Measurements from ENCODE around the gene LPAR3.

Gene LPAR3

DNA sequence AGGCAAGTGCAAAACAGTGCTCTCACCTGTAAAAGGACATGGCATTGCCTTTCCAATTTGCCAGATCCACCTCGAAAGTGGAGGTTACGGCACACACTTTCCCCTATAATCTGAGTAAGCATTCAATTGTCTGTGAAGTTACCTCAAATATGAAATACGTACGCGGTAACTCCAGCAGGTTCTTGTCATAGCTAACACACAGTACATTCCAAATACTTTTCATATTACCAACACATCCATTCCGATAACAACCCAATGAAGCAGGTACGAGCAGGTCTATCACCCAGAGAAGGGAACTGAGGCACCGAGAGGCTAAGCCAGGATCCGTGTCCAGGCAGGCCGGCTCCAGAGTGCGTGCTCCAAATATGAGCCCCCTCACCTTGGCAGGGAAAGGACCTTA, 46.8 kb upstream of the LPAR3 start:
- ChIA-PET CTCF (interaction anchor here (9.8 kb wide), 1 partner anchor 316 kb away, joined by 206 read pairs; the partner anchor contains the start of gene C1orf52), POLR2A (no interaction called here)
- no peaks in the 10 kb centered on the region for H3K4me1 ChIP-seq (ENCODE audit: control insufficient read depth, insufficient read depth, low read length)
- peaks cover 0 to 3% of the 10 kb centered on the region in 2 experiments; a peak in 1 of 3 replicates for H3K36me3 ChIP-seq (ENCODE audit: control insufficient read depth in 2 of 2, insufficient read depth in 1 of 2, low read length in 2 of 2)
- H3K9me3 ChIP-seq (ENCODE audit: control insufficient read depth, insufficient read depth, low read depth, low read length): no peaks in the 10 kb centered on the region
- no peak overlapping the region for H3K4me3 ChIP-seq (ENCODE audit: low read depth, low read length)
- H3K27ac ChIP-seq (ENCODE audit: extremely low read depth, low read depth, low read length): no peak overlapping the region
- TF ChIP-seq PRDM2 (tag by site-specific recombination; IDR thresholded peaks at IDR 0.05; ENCODE audit: borderline replicate concordance): no peak
- no peak for TF ChIP-seq ZBTB1 (tag by site-specific recombination; IDR thresholded peaks at IDR 0.05)
- TF ChIP-seq, protein P1, sequence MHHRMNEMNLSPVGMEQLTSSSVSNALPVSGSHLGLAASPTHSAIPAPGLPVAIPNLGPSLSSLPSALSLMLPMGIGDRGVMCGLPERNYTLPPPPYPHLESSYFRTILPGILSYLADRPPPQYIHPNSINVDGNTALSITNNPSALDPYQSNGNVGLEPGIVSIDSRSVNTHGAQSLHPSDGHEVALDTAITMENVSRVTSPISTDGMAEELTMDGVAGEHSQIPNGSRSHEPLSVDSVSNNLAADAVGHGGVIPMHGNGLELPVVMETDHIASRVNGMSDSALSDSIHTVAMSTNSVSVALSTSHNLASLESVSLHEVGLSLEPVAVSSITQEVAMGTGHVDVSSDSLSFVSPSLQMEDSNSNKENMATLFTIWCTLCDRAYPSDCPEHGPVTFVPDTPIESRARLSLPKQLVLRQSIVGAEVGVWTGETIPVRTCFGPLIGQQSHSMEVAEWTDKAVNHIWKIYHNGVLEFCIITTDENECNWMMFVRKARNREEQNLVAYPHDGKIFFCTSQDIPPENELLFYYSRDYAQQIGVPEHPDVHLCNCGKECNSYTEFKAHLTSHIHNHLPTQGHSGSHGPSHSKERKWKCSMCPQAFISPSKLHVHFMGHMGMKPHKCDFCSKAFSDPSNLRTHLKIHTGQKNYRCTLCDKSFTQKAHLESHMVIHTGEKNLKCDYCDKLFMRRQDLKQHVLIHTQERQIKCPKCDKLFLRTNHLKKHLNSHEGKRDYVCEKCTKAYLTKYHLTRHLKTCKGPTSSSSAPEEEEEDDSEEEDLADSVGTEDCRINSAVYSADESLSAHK (tag by site-specific recombination; IDR thresholded peaks at IDR 0.05): no peak
- TF ChIP-seq ZNF169 (tag by site-specific recombination; IDR thresholded peaks at IDR 0.05): no peak
- TF ChIP-seq KLF10 (tag by site-specific recombination; IDR thresholded peaks at IDR 0.05): no peak
- TF ChIP-seq ZNF2 (tag by site-specific recombination; IDR thresholded peaks at IDR 0.05): no peak
- no peak for TF ChIP-seq GFI1B (tag by site-specific recombination; IDR thresholded peaks at IDR 0.05)
- no peak for TF ChIP-seq ZNF654 (tag by site-specific recombination; IDR thresholded peaks at IDR 0.05; ENCODE audit: low read depth)

- Histone ChIP-seq H3K9me3 (ENCODE audit: control insufficient read depth, insufficient read depth, low read depth, low read length) (no peaks in the 10 kb centered on the region), H3K36me3 (ENCODE audit: control insufficient read depth in 2 of 2, insufficient read depth in 1 of 2, low read length in 2 of 2) (peaks cover 0 to 3% of the 10 kb centered on the region in 2 experiments; a peak in 1 of 3 replicates), H3K4me1 (ENCODE audit: control insufficient read depth, insufficient read depth, low read length) (no peaks in the 10 kb centered on the region), H3K4me3 (ENCODE audit: low read depth, low read length) (no peak overlapping the region), H3K27ac (ENCODE audit: extremely low read depth, low read depth, low read length) (no peak overlapping the region)
- CTCF ChIA-PET: interaction anchor here (1.6 kb wide), 1 partner anchor 320 kb away, joined by 6 read pairs; the partner anchor contains the start of gene C1orf52
- TF ChIP-seq ZNF549 (tag by site-specific recombination; IDR thresholded peaks at IDR 0.05) (no peak), ZNF692 (tag by site-specific recombination; IDR thresholded peaks at IDR 0.05) (no peak), ZNF48 (tag by site-specific recombination; IDR thresholded peaks at IDR 0.05) (no peak), ZNF174 (tag by site-specific recombination; IDR thresholded peaks at IDR 0.05) (no peak), GLI4 (tag by site-specific recombination; IDR thresholded peaks at IDR 0.05) (no peak), ZNF529 (tag by site-specific recombination; IDR thresholded peaks at IDR 0.05; ENCODE audit: insufficient replicate concordance) (no peak), GLI2 (tag by site-specific recombination; IDR thresholded peaks at IDR 0.05; ENCODE audit: borderline replicate concordance, low read depth) (no peak), ZNF335 (tag by site-specific recombination; conservative IDR thresholded peaks at IDR 0.05) (no peak), ZNF571 (tag by site-specific recombination; IDR thresholded peaks at IDR 0.05) (no peak)
- POLR2A ChIA-PET: no interaction called here
Measured at GRCh38 chr1:84939151-84939550, 46.1 kb upstream of the LPAR3 start.
